ENCODE data around the gene SORL1. TPM values are rescaled to one million over a fixed set of nuclear protein-coding genes. Genes with fewer than 3 reads are reported as not detected.

Gene SORL1
- polyA plus RNA-seq, 1 donor from 2014 or later, result 6.5 TPM

- H2AFZ ChIP-seq (ENCODE audit: low read depth, low read length), result no peak overlapping the region
- no peaks in the 10 kb centered on the region for H3K9me3 ChIP-seq (ENCODE audit: low read length)
- no peaks in the 10 kb centered on the region for H3K9me2 ChIP-seq (ENCODE audit: insufficient read depth, low read length)
- no peak overlapping the region for H3K27ac ChIP-seq (ENCODE audit: low read length)
- no peaks in the 10 kb centered on the region for H3K79me2 ChIP-seq (replicated peaks; ENCODE audit: insufficient read depth, low read length)
- H3K9ac ChIP-seq (ENCODE audit: low read length), result no peak overlapping the region
- no peak overlapping the region for H3K4me3 ChIP-seq (ENCODE audit: low read length)
- H3K4me2 ChIP-seq (ENCODE audit: low read length), result no peak overlapping the region
- no peaks in the 10 kb centered on the region for H3F3A ChIP-seq (ENCODE audit: insufficient read depth, low read length, poor library complexity, severe bottlenecking)
- no peaks in the 10 kb centered on the region for H4K20me1 ChIP-seq (ENCODE audit: insufficient read depth)
- no peaks in the 10 kb centered on the region for H3K27me3 ChIP-seq (ENCODE audit: insufficient read depth, low read depth, low read length)
- H3K36me3 ChIP-seq (ENCODE audit: insufficient read depth, low read length), result no peaks in the 10 kb centered on the region
- TF ChIP-seq MXI1 (conservative IDR thresholded peaks at IDR 0.05; ENCODE audit: poor library complexity, severe bottlenecking), result no peak
- TF ChIP-seq EP300 (conservative IDR thresholded peaks at IDR 0.05; ENCODE audit: poor library complexity, severe bottlenecking), result no peak
- TF ChIP-seq POLR2AphosphoS5 (IDR thresholded peaks at IDR 0.05), result no peak
- no peak for TF ChIP-seq TAF1 (IDR thresholded peaks at IDR 0.05; ENCODE audit: low read depth)
- no peak for TF ChIP-seq RAD21 (conservative IDR thresholded peaks at IDR 0.05)
- TF ChIP-seq SMC3 (conservative IDR thresholded peaks at IDR 0.05; ENCODE audit: poor library complexity), result no peak
- no peak for TF ChIP-seq EZH2 (IDR thresholded peaks at IDR 0.05; ENCODE audit: borderline replicate concordance, insufficient read depth, low read length, poor library complexity, severe bottlenecking)
- TF ChIP-seq CTCF (IDR thresholded peaks at IDR 0.05; ENCODE audit: poor library complexity, severe bottlenecking), result no peak
- TF ChIP-seq REST (IDR thresholded peaks at IDR 0.05; ENCODE audit: borderline replicate concordance), result no peak
Measured at GRCh38 chr11:121467471-121467870, 15.4 kb downstream of the SORL1 start.

GRCh38 chr11:121467965-121468364, 15.9 kb downstream of the SORL1 start:
- H2AFZ ChIP-seq (ENCODE audit: low read depth, low read length), result no peak overlapping the region
- no peaks in the 10 kb centered on the region for H3K27me3 ChIP-seq (ENCODE audit: insufficient read depth, low read depth, low read length)
- no peaks in the 10 kb centered on the region for H4K20me1 ChIP-seq (ENCODE audit: insufficient read depth)
- H3K4me3 ChIP-seq (ENCODE audit: low read length), result no peak overlapping the region
- no peak for TF ChIP-seq SMC3 (conservative IDR thresholded peaks at IDR 0.05; ENCODE audit: poor library complexity)
- TF ChIP-seq EP300 (conservative IDR thresholded peaks at IDR 0.05; ENCODE audit: poor library complexity, severe bottlenecking), result no peak
- TF ChIP-seq POLR2AphosphoS5 (IDR thresholded peaks at IDR 0.05), result no peak
- H3K79me2 ChIP-seq (replicated peaks; ENCODE audit: insufficient read depth, low read length), result no peaks in the 10 kb centered on the region
- H3K9me2 ChIP-seq (ENCODE audit: insufficient read depth, low read length), result no peaks in the 10 kb centered on the region
- H3K4me2 ChIP-seq (ENCODE audit: low read length), result no peak overlapping the region
- no peaks in the 10 kb centered on the region for H3K36me3 ChIP-seq (ENCODE audit: insufficient read depth, low read length)
- H3K9me3 ChIP-seq (ENCODE audit: low read length), result no peaks in the 10 kb centered on the region
- no peak overlapping the region for H3K9ac ChIP-seq (ENCODE audit: low read length)
- H3K27ac ChIP-seq (ENCODE audit: low read length), result no peak overlapping the region
- no peaks in the 10 kb centered on the region for H3F3A ChIP-seq (ENCODE audit: insufficient read depth, low read length, poor library complexity, severe bottlenecking)

- H3K9me2 ChIP-seq (ENCODE audit: insufficient read depth, low read length), result no peaks in the 10 kb centered on the region
- no peak overlapping the region for H3K4me2 ChIP-seq (ENCODE audit: low read length)
- H3F3A ChIP-seq (ENCODE audit: insufficient read depth, low read length, poor library complexity, severe bottlenecking), result no peaks in the 10 kb centered on the region
- H3K9ac ChIP-seq (ENCODE audit: low read length), result no peak overlapping the region
- no peaks in the 10 kb centered on the region for H3K79me2 ChIP-seq (replicated peaks; ENCODE audit: insufficient read depth, low read length)
- H2AFZ ChIP-seq (ENCODE audit: low read depth, low read length), result no peak overlapping the region
- no peaks in the 10 kb centered on the region for H3K27me3 ChIP-seq (ENCODE audit: insufficient read depth, low read depth, low read length)
- no peak overlapping the region for H3K4me3 ChIP-seq (ENCODE audit: low read length)
- no peak overlapping the region for H3K27ac ChIP-seq (ENCODE audit: low read length)
- no peaks in the 10 kb centered on the region for H3K9me3 ChIP-seq (ENCODE audit: low read length)
- TF ChIP-seq EZH2 (IDR thresholded peaks at IDR 0.05; ENCODE audit: borderline replicate concordance, insufficient read depth, low read length, poor library complexity, severe bottlenecking), result no peak
- TF ChIP-seq TAF1 (IDR thresholded peaks at IDR 0.05; ENCODE audit: low read depth), result no peak
- TF ChIP-seq EP300 (conservative IDR thresholded peaks at IDR 0.05; ENCODE audit: poor library complexity, severe bottlenecking), result no peak
- TF ChIP-seq REST (IDR thresholded peaks at IDR 0.05; ENCODE audit: borderline replicate concordance), result no peak
- no peak for TF ChIP-seq POLR2AphosphoS5 (IDR thresholded peaks at IDR 0.05)
- no peak for TF ChIP-seq RAD21 (conservative IDR thresholded peaks at IDR 0.05)
- no peak for TF ChIP-seq MXI1 (conservative IDR thresholded peaks at IDR 0.05; ENCODE audit: poor library complexity, severe bottlenecking)
- TF ChIP-seq CTCF (IDR thresholded peaks at IDR 0.05; ENCODE audit: poor library complexity, severe bottlenecking), result no peak
- TF ChIP-seq SMC3 (conservative IDR thresholded peaks at IDR 0.05; ENCODE audit: poor library complexity), result no peak
- H4K20me1 ChIP-seq (ENCODE audit: insufficient read depth), result no peaks in the 10 kb centered on the region
- H3K36me3 ChIP-seq (ENCODE audit: insufficient read depth, low read length), result no peaks in the 10 kb centered on the region
Measured at GRCh38 chr11:121469910-121470309, 17.8 kb downstream of the SORL1 start.

Measured in neural cell (in vitro differentiated cells).